Stomach (tissue), 4 donors: ENCODE measurements around the gene DLG2.
"Not testable (repeated sequence)": the region's sequence is repeated elsewhere in the genome, so short reads cannot be mapped to it uniquely, and the experiment has no call there.

ENCODE experiments used
- POLR2AphosphoS5 ChIP-seq, 3 donors: sonication (generic); formaldehyde crosslinking; IDR thresholded peaks; one replicate each; pipeline ENCODE4 v1.6.1; 2016; ENCODE audit warnings: antibody characterized with exemption in 3 of 3
- TF ChIP-seq, protein P1 (sequence below), 7 experiments: fragments of 450-650 bp in 4 of 7; fragments of 200-600 bp in 3 of 7; sonication (generic) in 3 of 7; IDR thresholded peaks; one replicate each; pipeline ENCODE4 v1.5.1; 2016 to 2019; ENCODE audit warnings: antibody characterized with exemption in 7 of 7, control low read depth in 2 of 7, mild to moderate bottlenecking in 1 of 7

DNA sequence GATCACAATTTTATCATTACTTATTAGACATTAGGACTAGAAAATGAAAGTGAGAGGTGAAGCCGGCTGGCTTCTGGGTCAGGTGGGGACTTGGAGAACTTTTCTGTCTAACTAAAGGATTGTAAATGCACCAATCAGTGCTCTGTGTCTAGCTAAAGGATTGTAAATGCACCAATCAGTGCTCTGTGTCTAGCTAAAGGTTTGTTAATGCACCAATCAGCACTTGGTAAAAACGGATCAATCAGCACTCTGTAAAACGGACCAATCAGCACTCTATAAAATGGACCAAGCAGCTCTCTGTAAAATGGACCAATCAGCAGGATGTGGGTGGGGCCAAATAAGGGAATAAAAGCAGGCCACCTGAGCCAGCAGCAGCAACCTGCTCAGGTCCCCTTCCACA, 20.9 kb downstream of the DLG2 start:
- TF ChIP-seq, protein P1, sequence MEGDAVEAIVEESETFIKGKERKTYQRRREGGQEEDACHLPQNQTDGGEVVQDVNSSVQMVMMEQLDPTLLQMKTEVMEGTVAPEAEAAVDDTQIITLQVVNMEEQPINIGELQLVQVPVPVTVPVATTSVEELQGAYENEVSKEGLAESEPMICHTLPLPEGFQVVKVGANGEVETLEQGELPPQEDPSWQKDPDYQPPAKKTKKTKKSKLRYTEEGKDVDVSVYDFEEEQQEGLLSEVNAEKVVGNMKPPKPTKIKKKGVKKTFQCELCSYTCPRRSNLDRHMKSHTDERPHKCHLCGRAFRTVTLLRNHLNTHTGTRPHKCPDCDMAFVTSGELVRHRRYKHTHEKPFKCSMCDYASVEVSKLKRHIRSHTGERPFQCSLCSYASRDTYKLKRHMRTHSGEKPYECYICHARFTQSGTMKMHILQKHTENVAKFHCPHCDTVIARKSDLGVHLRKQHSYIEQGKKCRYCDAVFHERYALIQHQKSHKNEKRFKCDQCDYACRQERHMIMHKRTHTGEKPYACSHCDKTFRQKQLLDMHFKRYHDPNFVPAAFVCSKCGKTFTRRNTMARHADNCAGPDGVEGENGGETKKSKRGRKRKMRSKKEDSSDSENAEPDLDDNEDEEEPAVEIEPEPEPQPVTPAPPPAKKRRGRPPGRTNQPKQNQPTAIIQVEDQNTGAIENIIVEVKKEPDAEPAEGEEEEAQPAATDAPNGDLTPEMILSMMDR (IDR thresholded peaks at IDR 0.05), result not testable (repeated sequence)
- TF ChIP-seq POLR2AphosphoS5 (IDR thresholded peaks at IDR 0.05), result not testable (repeated sequence)
